ENCODE results near the gene PLA2G4F. TPM values are rescaled to one million over a fixed set of nuclear protein-coding genes. Genes with fewer than 3 reads are reported as not detected.

Gene PLA2G4F
- total and polyA plus RNA-seq, 2 donors from 2014 or later: 35.9 to 51.2 TPM

- no peak for TF ChIP-seq CTCF (IDR thresholded peaks at IDR 0.05; ENCODE audit: borderline replicate concordance, extremely low read depth, insufficient read depth)
- no peaks in the 10 kb centered on the region for H3K36me3 ChIP-seq (ENCODE audit: control insufficient read depth in 2 of 3, insufficient read depth in 3 of 3, low read length in 3 of 3)
- peak in 1 of 5 donors; percentile 18 for DNase-seq
- intact Hi-C loops (cut with DNase I): no loop called here
- peaks cover 0 to 1% (median 0%) of the 10 kb centered on the region in 3 donors for H3K9me3 ChIP-seq (ENCODE audit: control insufficient read depth in 2 of 3, insufficient read depth in 1 of 3, low read length in 3 of 3)
- no peaks in the 10 kb centered on the region for H3K27me3 ChIP-seq (ENCODE audit: control insufficient read depth, insufficient read depth, low read length)
- no peak overlapping the region for H3K4me3 ChIP-seq (ENCODE audit: low read length in 3 of 3)
- H3K27ac ChIP-seq (ENCODE audit: low read depth in 2 of 2, low read length in 2 of 2): no peak overlapping the region
- no peak for FAIRE-seq
- peaks cover 0 to 2% (median 0%) of the 10 kb centered on the region in 3 donors for H3K4me1 ChIP-seq (ENCODE audit: control insufficient read depth in 2 of 3, insufficient read depth in 2 of 3, low read depth in 1 of 3, low read length in 3 of 3)
- no peak overlapping the region for H3K9ac ChIP-seq (ENCODE audit: low read length in 3 of 3)
These were observed 11.5 kb downstream of the PLA2G4F start for GRCh38 chr15:42144841-42145375.

GRCh38 chr15:42143866-42144625 is 12.4 kb downstream of the PLA2G4F start:
- FAIRE-seq: no peak
- H3K4me1 ChIP-seq (ENCODE audit: control insufficient read depth in 2 of 3, insufficient read depth in 2 of 3, low read depth in 1 of 3, low read length in 3 of 3): no peaks in the 10 kb centered on the region
- peak in 2 of 5 donors; percentile 24 to 39 for DNase-seq
- no peak overlapping the region for H3K9ac ChIP-seq (ENCODE audit: low read length in 3 of 3)
- H3K27me3 ChIP-seq (ENCODE audit: control insufficient read depth, insufficient read depth, low read length): no peaks in the 10 kb centered on the region
- H3K9me3 ChIP-seq (ENCODE audit: control insufficient read depth in 2 of 3, insufficient read depth in 1 of 3, low read length in 3 of 3): peaks cover 0 to 10% (median 0%) of the 10 kb centered on the region in 3 donors
- intact Hi-C loops (cut with DNase I): no loop called here
- no peak for TF ChIP-seq CTCF (IDR thresholded peaks at IDR 0.05; ENCODE audit: borderline replicate concordance, extremely low read depth, insufficient read depth)
- no peaks in the 10 kb centered on the region for H3K36me3 ChIP-seq (ENCODE audit: control insufficient read depth in 2 of 3, insufficient read depth in 3 of 3, low read length in 3 of 3)
- H3K4me3 ChIP-seq (ENCODE audit: low read length in 3 of 3): no peak overlapping the region
- H3K27ac ChIP-seq (ENCODE audit: low read depth in 2 of 2, low read length in 2 of 2): no peak overlapping the region

- DNase-seq (peak in 1 of 5 donors; percentile 16), FAIRE-seq (no peak)
- no peaks in the 10 kb centered on the region for H3K4me1 ChIP-seq (ENCODE audit: control insufficient read depth in 2 of 3, insufficient read depth in 2 of 3, low read depth in 1 of 3, low read length in 3 of 3)
- intact Hi-C loops (cut with DNase I): no loop called here
- TF ChIP-seq CTCF (IDR thresholded peaks at IDR 0.05; ENCODE audit: borderline replicate concordance, extremely low read depth, insufficient read depth): no peak
- no peak overlapping the region for H3K9ac ChIP-seq (ENCODE audit: low read length in 3 of 3)
- H3K27me3 ChIP-seq (ENCODE audit: control insufficient read depth, insufficient read depth, low read length): no peaks in the 10 kb centered on the region
- H3K4me3 ChIP-seq (ENCODE audit: low read length in 3 of 3): no peak overlapping the region
- no peaks in the 10 kb centered on the region for H3K36me3 ChIP-seq (ENCODE audit: control insufficient read depth in 2 of 3, insufficient read depth in 3 of 3, low read length in 3 of 3)
- peaks cover 0 to 13% (median 0%) of the 10 kb centered on the region in 3 donors for H3K9me3 ChIP-seq (ENCODE audit: control insufficient read depth in 2 of 3, insufficient read depth in 1 of 3, low read length in 3 of 3)
- H3K27ac ChIP-seq (ENCODE audit: low read depth in 2 of 2, low read length in 2 of 2): no peak overlapping the region
These were observed 13.1 kb downstream of the PLA2G4F start for GRCh38 chr15:42143356-42143755.
